Femur (tissue), 1 donor: ENCODE results near the gene FASTK.
"Not testable (repeated sequence)": the region's sequence is repeated elsewhere in the genome, so short reads cannot be mapped to it uniquely, and the experiment has no call there.

ENCODE experiments used
- DNase-seq: peaks from one replicate; pipeline ENCODE4 v3.0.0-alpha.2; 2017

The FASTK gene

DNA sequence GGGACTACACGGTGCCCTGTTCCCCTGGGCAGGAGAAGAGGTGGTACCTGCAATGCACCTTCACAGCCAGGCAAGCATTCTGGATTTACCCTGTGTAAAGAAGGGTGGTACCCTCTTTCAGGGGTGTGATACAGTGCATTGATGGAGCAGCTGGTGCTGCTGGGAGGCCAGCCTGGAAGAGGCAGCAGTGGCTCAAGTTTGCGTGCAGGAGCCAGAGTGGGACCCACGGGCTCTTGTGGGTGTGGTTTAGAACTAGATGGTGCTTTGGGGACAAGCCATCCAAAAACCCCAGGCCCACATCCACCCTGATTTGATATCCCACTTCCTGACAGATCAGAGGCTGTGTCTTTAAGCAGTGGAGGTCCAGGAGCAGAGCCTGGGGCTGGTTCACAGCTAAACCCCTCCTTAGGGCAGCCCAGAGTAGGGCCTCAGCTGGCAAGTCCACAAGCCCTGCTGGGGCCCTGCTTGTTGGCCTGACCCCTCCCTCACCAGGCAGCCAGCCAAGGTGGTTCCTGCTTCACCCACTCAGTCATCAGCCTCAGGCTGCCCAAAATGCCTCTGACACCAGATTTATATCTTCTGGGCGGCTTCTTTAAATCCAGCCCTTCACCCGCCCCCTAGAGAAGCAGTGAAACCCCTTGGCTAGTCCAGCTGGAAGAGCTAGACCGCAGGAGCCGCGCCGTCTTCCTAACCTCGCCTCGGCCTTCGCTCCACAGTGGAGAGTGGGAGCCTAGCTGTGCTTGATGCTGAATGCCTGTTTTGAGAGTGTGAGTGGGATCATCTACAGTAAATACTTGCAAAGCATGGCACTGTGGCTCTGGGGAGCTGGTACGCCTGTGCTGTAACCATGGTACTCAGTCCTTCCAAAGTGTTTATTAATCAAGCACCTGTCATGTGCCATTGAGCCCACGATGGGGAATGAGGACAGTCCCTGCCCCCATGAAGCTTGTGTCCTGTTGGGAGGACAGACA lies 33.7 kb downstream of the FASTK start:
- DNase-seq, result peak; percentile 88

DNA sequence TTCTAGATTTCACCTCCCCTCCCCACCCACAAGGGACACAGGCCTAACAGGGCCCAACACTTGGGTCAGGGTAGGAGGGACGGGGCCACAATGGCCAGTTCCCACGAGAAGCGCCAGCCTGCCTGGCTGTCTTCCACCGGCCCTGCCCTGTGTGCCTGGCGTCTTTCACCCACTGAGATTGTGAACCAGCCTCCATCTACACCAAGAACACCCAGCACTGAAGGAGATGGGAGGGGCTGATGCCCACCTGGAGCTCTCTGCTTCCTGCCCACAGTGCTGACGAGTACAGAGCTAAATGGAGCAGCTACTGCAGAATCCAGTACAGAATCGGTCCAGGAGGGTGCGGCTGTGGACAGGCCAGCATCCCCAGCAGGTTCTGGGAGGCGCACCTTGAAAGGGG lies 34.6 kb downstream of the FASTK start:
- no peak for DNase-seq

DNA sequence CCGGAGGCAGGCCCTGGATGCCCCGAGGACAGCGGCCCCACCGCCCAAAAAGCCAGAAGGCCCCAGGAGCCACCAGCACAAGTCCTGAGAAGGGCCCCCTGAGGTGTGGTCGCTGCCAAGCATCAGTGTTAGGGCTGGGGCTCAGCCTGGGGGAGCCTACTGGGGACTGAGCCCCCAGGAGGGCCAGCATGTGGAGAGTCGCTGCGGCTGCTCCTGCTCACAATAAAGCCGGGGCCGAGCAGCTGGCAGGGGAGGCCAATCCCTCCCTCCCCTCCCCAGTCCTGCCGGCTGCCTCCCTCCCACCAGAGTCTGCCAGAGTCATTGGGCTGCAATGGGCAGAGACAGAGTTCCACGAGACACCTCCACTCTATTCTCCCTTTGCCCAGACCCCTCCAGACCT lies 35.3 kb downstream of the FASTK start:
- DNase-seq, result no peak

DNA sequence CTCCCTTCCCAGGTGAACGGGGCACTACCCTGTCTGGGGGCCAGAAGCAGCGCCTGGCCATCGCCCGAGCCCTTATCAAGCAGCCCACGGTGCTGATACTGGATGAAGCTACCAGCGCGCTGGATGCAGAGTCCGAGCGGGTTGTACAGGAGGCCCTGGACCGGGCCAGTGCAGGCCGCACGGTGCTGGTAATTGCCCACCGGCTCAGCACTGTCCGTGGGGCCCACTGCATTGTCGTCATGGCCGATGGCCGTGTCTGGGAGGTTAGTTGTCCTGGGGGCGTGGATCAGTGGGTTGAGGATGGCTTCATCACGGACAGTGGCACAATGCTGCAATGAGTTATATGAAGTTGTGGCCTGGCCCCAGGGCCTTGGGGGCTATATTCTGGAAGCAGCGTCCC lies 36.6 kb downstream of the FASTK start:
- DNase-seq, result no peak

DNA sequence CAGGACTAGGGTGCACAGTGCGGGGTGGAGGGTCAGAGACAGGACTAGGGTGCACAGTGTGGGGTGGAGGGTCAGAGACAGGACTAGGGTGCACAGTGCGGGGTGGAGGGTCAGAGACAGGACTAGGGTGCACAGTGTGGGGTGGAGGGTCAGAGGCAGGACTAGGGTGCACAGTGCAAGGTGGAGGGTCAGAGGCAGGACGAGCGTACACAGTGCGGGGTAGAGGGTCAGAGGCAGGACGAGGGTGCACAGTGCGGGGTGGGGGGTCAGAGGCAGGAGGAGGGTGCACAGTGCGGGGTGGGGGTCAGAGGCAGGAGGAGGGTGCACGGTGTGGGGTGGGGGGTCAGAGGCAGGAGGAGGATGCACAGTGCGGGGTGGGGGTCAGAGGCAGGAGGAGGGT lies 37.2 kb downstream of the FASTK start:
- not testable (repeated sequence) for DNase-seq

GRCh38 chr7:151040616-151041375 lies 39.8 kb downstream of the FASTK start:
- no peak for DNase-seq

DNA sequence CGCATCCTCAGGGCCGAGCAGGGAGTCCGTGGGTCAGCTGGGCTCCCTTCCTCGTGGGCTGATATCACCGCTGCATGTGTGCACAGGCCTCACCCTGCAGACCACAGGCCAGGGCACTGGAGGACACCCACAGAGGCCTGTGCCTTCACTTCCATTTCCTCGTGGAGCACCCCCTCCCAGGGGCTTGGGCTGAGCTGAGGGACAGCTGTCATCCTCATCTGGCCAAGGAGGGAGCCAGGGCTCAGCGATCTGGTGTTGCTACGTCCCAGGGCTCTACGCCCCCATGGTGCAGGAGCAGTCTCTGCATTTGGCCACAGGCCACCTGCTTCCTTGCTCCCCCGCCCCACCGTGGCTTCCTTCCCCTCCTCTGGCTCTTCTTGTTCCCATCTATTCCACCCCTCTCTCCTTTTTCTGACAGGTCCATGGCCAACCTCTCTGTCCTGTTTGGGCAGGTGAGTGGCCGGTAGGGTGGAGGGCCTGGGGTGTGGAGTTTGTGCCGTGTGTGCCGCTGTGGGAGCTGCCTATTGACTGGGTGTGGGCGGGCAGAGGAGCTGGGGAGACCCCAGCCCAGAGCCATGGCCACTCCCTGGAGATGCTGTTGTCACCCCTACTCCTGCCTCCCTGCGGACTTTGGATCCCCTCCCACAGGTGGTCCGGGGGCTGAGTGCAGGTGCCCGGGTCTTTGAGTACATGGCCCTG lies 40.6 kb downstream of the FASTK start:
- no peak for DNase-seq

DNA sequence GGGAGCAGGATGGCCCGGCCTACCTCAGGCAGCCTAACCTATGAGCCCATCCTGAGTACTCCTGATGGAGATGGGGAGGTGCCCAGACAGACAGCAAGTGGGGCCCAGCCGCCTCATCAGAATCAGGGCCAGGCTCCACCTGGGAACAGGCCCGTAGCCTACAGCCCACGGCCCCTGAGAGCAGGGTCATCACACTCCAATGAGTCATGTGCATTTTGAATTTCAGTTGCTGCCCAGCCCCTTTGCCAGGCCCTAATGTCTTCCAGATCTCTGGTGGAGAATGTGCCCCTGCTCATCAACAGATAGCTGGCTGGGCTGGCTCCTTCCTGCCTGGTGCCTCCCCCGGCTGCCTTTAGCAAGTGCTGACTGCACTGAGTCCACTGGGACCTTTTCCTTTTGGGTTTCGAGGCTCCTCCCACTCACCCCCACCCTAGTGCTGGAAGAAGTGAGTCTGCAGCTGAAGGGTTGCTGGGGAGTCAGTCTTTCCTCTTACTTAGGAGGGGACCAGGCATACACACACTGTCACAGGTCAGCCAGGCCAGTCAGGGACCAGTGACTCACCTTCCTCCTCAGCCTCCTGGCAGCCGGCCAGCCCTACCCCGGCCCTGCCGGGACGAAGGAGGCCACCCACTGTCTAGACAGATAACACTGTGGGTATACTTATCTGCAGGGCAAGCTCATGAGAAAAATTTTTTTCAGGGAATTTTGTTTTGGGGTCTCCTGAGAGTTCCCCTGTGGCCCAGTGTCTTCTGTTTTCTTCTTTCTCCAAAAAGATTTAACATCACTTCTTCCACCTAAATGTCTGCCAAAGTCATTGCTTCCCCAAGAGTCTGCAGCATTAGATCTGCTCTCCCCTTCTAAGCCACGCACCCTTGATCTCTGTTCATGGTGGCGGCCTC lies 41.4 kb downstream of the FASTK start:
- peak; percentile 71 for DNase-seq

DNA sequence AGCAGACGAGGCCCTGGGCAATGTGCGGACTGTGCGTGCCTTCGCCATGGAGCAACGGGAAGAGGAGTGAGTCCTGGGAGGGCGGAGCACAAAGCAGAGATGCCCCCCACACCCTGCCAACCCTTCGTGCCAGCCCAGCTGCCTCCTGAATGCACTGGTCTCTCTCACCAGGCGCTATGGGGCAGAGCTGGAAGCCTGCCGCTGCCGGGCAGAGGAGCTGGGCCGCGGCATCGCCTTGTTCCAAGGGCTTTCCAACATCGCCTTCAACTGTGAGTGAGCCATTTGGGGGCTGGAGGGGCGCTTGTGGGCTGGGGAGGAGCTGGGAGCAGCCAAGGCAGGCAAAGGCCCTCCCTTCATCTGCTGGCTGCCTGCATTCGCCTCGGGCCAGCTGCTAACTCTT lies 44.7 kb downstream of the FASTK start:
- DNase-seq, result no peak

DNA sequence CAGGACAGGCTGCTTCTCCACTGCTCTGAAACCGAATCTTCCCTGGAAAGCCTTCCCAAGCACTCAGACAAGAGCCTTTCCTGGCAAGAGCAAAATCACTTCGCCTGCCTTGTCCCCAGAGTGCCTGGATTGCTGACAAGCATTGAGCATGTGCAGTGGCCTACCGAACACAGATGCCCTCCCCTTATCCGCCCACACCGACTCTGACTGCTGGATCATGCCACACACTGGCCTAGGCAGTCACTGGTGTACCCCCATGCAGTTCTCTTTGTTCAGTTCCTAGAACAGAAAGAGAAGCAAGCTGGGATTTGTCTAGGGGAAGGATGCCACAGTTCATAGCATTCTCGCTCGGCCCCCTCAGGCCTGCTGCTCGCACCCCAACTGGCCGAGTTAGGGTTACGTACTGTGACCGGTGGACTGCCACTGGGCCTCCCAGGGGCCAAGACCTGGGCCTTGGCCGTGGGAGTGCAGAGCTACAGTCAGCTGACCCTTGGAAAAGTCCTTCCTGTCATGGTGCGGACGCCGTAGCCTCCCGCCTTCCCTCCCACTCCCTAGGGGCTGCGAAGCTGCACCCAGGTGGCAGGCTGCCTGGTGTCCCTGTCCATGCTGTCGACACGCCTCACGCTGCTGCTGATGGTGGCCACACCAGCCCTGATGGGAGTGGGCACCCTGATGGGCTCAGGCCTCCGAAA lies 45.4 kb downstream of the FASTK start:
- DNase-seq, result no peak

DNA sequence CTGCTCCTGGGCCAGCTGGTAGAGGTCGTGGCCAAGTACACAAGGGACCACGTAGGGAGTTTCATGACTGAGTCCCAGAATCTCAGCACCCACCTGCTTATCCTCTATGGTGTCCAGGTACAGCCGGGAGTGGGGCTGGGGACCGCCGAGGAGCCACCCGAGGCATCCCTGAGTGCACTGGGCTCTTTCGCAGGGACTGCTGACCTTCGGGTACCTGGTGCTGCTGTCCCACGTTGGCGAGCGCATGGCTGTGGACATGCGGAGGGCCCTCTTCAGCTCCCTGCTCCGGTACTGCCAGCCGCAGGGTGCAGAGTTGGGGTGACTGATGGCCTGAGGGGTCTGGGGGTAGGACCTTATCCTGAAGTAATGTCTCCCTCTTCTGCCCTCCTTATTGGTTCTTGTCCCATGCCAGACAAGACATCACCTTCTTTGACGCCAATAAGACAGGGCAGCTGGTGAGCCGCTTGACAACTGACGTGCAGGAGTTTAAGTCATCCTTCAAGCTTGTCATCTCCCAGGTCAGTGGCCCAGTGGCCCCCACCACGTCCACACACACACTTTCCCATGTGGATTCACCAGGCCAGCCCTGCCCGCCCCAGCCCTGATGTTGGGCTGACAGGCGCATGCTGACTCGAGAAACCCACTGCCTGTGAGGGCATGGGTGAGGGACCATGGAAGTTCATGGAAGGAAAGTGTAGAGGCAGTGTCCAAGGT lies 46.1 kb downstream of the FASTK start:
- DNase-seq, result no peak

- no peak for DNase-seq
Measured at GRCh38 chr7:151033864-151034249, 46.8 kb downstream of the FASTK start.

- DNase-seq, result no peak
Measured at GRCh38 chr7:151032936-151033863, 47.4 kb downstream of the FASTK start.

GRCh38 chr7:151031011-151031410 lies 49.6 kb downstream of the FASTK start:
- DNase-seq, result no peak

DNA sequence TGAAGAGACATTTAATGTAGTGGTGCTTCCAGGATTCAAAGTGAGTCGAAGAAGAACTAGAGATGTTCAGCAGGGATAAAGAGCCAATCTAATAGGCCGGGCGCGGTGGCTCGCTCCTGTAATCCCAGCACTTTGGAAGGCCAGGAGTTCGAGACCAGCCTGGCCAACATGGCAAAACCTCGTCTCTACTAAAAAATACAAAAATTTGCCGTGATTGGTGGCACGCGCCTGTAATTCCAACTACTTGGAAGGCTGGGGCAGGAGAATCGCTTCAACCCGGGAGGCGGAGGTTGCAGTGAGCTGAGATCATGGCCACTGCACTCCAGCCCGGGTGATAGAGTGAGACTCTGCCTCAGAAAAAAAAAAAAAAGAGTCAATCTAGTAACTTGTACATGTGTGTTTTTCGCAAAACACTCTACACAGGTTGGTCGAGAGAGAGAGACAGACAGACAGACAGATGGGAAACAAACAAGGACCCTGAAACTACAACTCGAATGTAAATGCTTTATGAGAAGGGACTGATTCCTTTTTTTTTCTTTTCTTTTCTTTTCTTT lies 51.6 kb downstream of the FASTK start:
- no peak for DNase-seq

GRCh38 chr7:151028131-151028947 lies 52.3 kb downstream of the FASTK start, which contains the start of gene ABCB8:
TSS of gene ABCB8 (plus strand) at chr7:151028450. CDS start at chr7:151028516, 66 bp downstream.
- peak; percentile 99 for DNase-seq

DNA sequence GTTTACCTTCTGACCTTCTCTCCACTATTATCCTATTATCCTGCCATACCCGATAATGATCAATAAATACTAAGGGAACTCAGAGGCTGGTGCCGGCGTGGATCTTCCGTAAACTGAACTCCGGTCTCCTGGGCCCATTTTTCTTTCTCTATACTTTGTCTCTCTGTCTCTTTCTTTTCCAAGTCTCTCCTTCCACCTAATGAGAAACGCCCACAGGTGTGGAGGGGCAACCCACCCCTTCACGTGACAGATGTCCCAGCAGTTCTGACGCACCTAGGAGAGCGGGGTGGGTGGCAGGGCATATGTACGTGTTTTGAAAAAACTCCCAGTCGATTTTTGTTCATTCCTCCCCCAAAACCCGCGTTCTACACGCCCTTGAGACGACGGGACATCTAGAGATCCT lies 52.9 kb downstream of the FASTK start:
- not testable (repeated sequence) for DNase-seq
